Activated CD4-positive, alpha-beta T cell treated with anti-CD3 and anti-CD28 coated beads for 48 hours (primary cell): ENCODE measurements around the gene SLC41A3.
"Not testable (repeated sequence)": the region's sequence is repeated elsewhere in the genome, so short reads cannot be mapped to it uniquely, and the experiment has no call there.

Experiments
- DNase-seq: peaks from one replicate; pipeline ENCODE4 v3.0.0-alpha.2; 2020

Gene SLC41A3

GRCh38 chr3:126080970-126081369 lies 3.0 kb downstream of the SLC41A3 start:
- no peak for DNase-seq

- no peak for DNase-seq
Observed at GRCh38 chr3:126078866-126079265, 5.1 kb downstream of the SLC41A3 start.

- DNase-seq: no peak
Observed at GRCh38 chr3:126077754-126078153, 6.2 kb downstream of the SLC41A3 start.

GRCh38 chr3:126076140-126076539 lies 7.8 kb downstream of the SLC41A3 start:
- no peak for DNase-seq

- no peak for DNase-seq
Observed at GRCh38 chr3:126070146-126070545, 13.8 kb downstream of the SLC41A3 start.

- no peak for DNase-seq
Observed at GRCh38 chr3:126067959-126068358, 16.0 kb downstream of the SLC41A3 start.

- not testable (repeated sequence) for DNase-seq
Observed at GRCh38 chr3:126066676-126067075, 17.2 kb downstream of the SLC41A3 start.

- no peak for DNase-seq
Observed at GRCh38 chr3:126065876-126066275, 18.0 kb downstream of the SLC41A3 start.

GRCh38 chr3:126064627-126065258 lies 19.2 kb downstream of the SLC41A3 start:
- DNase-seq: no peak

- no peak for DNase-seq
Observed at GRCh38 chr3:126063358-126063965, 20.5 kb downstream of the SLC41A3 start.

- DNase-seq: no peak
Observed at GRCh38 chr3:126061301-126062032, 22.5 kb downstream of the SLC41A3 start.

GRCh38 chr3:126060613-126061145 lies 23.2 kb downstream of the SLC41A3 start:
- no peak for DNase-seq

GRCh38 chr3:126058666-126059065 lies 25.3 kb downstream of the SLC41A3 start:
- no peak for DNase-seq

- DNase-seq: no peak
Observed at GRCh38 chr3:126057936-126058335, 26.0 kb downstream of the SLC41A3 start.

GRCh38 chr3:126057501-126057819 lies 26.5 kb downstream of the SLC41A3 start:
- DNase-seq: no peak

GRCh38 chr3:126056681-126057500 lies 27.0 kb downstream of the SLC41A3 start:
- no peak for DNase-seq

GRCh38 chr3:126056088-126056487 lies 27.8 kb downstream of the SLC41A3 start:
- DNase-seq: no peak

- DNase-seq: no peak
Observed at GRCh38 chr3:126054870-126055269, 29.1 kb downstream of the SLC41A3 start.

GRCh38 chr3:126053949-126054569 lies 29.9 kb downstream of the SLC41A3 start:
- no peak for DNase-seq

- DNase-seq: no peak
Observed at GRCh38 chr3:126053513-126053912, 30.4 kb downstream of the SLC41A3 start.

- DNase-seq: no peak
Observed at GRCh38 chr3:126052196-126053058, 31.5 kb downstream of the SLC41A3 start.

GRCh38 chr3:126051741-126052140 lies 32.2 kb downstream of the SLC41A3 start:
- DNase-seq: no peak
